ENCODE results near the gene LPIN2.

DNA sequence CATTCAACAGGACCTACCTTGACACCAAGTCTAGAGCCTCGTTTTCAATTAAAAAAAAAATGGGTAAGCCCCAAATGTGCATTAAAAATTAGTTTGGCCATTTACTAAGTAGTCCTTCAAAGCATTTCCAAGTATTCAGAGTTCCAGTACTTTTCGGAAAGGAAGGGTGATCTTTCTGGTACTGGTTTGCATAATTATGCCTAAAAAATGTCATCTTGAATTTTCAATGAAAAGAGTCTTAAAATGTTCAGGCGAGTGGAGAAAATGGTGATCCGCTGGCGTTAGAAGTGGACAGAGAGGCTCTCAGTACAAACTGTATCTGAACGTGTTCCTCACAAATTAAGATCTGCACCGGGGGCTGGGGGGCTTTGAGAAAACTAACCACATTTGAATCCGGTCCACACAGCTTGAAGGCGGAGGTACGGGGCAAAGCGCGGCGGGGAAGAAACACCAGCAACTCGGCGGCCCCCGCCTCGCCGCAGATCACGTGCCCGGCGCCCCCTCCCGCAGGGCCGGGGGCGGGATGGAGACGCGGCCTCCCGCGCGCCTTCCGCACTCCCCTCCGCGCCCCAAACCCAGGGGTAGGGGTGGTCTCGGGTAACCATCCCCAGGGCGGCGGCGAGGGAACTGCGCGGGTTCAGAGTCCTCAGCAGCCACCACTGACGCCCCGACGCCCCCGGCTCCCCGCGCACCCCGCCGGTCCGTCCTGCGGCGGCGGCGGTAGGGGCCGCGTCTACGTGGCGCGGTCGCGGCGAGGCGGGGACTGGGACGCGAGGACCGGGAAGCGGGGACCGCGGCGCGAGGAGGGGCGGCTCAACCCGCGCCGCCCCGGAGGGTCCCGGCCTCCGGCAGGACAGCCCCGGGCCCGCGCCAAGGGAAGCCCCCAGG lies 564 bp downstream of the LPIN2 start:
- no peak for TF ChIP-seq TAF1 (IDR thresholded peaks at IDR 0.05; ENCODE audit: borderline replicate concordance, low read depth, low read length)
- no peak for TF ChIP-seq POLR2A (IDR thresholded peaks at IDR 0.05; ENCODE audit: low read depth, low read length)
- no peak for TF ChIP-seq POLR2AphosphoS5 (IDR thresholded peaks at IDR 0.05; ENCODE audit: low read depth, low read length)
